ENCODE results near the gene FOXL2.

Gene FOXL2

DNA sequence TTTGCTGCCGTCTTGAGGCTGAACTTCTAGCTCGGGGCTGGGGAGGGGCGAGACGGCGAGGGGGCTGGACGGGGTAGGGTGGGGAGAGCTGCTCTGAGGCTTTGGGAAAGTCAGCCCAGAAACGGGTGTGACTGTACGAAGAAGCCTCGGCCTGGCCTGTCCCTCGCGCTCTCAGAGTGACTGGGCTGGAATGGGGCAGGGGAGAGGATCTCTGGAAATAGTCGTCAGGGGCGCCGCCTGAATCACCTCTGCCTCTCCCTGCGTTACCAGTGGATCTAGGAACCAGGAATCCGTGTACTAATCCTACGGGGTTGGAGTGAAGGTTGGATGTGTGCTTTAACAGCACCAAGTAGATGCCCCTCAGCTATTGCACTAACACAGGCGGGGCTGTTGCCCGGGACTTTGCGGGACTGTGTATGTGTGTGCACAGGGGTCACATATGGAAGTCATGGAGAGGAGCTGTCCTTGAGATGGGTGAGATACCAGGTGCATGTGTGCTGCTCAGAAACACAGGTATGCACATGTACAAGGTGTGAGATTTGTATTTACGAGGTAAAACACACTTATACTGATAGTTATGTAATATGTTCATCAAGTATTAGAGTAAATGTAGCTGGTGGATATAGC, 671 bp upstream of the FOXL2 start:
- H3K4me3 ChIP-seq (ENCODE audit: low read depth, low read length): no peak overlapping the region
- DNase-seq (ENCODE audit: low read depth): no peak

DNA sequence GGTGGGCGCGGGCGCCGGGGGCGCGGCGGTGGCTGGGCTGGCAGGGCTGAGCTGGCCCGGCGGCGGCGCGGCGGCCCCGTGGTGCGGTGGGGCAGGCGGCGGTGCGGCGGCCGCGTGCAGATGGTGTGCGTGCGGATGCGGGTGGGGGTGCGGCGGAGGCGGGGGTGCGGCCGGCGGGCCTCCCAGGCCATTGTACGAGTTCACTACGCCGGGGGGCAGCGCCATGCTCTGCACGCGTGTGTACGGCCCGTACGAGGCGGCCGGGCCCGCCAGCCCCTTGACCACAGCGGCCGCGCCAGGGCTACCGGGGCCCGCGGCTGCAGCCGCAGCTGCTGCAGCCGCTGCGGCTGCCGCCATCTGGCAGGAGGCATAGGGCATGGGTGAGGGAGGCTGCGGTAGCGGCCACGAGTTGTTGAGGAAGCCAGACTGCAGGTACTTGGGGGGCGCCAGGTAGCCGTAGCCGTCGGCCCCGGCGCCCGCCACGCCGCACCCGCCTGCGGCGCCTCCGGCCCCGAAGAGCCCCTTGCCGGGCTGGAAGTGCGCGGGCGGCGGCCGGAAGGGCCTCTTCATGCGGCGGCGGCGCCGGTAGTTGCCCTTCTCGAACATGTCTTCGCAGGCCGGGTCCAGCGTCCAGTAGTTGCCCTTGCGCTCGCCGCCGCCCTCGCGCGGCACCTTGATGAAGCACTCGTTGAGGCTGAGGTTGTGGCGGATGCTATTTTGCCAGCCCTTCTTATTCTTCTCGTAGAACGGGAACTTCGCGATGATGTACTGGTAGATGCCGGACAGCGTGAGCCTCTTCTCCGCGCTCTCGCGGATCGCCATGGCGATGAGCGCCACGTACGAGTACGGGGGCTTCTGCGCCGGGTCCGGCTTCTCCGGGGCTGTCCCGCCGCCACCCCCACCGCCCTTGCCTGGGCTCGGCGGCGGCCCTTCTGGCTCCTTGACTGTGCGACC, 951 bp downstream of the FOXL2 start:
- DNase-seq (ENCODE audit: low read depth): no peak
- H3K4me3 ChIP-seq (ENCODE audit: low read depth, low read length): peak overlapping the region; percentile 41

DNA sequence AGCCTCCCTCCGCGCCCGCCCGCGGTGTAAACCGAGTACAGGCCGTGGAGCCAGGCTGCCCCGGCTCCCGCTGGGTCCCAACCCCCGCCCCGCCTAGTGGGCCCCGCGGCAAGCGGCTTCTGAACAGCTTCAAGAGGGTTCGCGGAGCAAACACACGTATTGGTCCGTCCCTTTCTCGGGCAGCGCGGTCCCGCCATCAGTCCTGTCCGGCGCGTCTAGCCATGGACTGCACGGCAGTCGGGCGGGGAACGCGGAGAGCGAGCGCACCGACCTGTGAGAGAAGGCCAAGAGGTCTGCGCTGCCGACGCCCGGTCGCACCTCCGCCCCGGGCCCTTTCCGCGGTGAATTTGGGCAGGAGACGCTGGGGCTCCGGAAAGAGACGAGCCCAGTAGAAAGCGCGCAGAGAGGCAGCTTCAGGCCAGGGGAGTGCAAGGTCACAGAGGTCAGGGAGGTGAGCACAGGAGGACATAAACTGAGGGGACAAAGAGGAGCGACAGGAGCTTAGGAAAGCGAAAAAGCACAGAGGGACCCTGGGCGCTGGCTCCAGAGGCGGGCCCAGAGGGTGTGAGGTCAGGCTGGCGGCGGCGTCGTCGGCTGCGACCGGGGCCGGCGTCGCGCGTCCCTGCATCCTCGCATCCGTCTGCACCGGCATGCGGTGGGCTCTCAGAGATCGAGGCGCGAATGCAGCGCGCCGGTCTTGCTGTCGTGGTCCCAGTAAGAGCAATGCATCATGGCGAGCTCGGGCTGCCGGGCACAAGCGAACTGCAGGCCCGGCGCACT, 1.8 kb downstream of the FOXL2 start:
- H3K4me3 ChIP-seq (ENCODE audit: low read depth, low read length): no peak overlapping the region
- DNase-seq (ENCODE audit: low read depth): no peak

DNA sequence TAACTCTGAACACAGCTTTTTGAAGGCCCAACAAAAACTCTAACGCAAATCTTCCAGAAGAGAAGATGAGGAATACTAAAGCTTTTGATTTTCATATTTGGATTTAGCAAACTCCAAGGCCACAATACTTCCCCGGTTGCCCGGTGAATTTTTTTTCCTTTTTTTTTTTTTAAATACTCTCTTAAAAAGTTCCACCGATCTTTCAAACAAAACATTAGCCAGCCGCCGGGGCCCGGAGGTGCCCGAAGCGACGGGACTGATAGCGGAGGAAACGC, 2.3 kb downstream of the FOXL2 start:
- no peak overlapping the region for H3K4me3 ChIP-seq (ENCODE audit: low read depth, low read length)
- no peak for DNase-seq (ENCODE audit: low read depth)

DNA sequence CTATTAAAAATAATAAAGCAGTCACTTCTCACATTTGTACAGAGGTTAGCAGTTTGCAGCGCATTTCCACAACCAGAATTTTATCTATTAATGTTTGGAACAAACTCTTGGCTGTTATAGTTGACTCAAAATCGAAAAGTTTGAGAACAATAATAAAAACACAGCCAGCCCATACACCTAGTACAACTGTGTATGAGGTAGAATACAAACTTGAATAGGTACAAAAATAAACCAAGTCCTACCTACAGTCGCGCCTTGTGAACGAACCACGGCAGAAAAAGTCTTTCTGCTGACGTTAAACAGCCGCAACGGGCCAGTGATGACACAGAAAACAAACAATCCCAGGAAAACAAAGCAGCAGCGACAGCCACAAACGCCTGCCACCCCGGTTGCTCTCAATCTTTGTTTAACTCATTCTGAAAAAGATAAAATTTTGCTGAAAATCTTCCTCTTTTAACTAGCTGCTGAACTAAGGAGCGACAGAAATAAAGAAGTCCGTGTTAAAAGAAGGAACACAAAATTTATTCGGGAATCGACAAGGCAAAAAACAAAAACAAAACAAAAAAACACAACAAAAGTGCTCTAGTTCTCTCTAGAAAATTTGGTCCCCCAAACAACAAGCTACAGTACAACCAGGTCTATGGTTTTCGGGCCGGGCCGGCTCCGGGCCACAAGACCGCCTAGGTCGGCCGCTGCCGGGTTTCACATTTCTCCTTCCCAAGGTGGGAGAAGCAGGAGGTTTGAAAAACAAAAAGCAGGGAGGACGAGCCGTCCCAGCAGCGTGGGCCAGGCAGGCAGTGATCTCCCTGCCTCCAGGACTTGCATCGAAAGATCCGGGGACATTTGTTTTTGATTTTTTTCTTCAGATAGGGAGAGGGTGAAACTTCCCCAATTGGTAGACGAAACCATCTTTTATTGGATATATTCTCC, 2.9 kb downstream of the FOXL2 start:
- DNase-seq (ENCODE audit: low read depth): no peak
- no peak overlapping the region for H3K4me3 ChIP-seq (ENCODE audit: low read depth, low read length)

DNA sequence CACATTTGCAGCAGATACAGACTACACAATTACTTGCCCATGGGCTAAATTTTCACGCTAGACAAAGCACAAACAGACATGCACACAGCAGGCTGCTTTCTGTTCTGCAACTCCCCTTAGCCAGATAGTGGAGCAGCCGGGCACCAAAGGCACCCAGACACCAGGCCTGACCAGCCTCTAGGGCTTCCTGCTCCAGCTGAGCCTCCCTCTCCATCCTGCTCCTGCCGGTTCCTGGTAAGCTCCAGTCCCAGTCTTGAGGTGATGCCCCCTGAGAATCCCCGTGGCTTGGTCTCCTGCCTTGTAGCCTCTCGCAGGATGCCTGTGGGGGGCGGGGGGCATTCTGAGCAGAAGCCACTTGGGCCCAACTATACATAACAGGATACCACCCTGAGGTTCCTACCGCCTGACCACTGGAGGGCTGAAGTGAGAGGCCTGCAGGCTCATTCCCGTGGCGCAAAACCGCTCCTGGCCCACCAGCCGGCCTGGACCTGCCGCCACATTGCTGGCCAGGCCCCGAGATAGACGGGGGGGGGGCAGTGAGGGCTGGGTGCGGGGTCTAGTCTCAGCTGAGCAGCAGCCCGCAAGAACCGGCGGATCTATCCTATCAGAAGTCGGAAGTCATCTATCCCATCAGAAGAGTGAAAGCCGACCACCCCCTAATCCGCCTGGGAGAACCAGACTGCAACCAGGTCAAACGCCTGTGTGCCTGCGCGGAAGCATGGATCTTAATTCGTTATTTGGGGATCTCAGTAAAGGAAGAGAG, 3.9 kb downstream of the FOXL2 start:
- DNase-seq (ENCODE audit: low read depth): no peak
- H3K4me3 ChIP-seq (ENCODE audit: low read depth, low read length): no peak overlapping the region

DNA sequence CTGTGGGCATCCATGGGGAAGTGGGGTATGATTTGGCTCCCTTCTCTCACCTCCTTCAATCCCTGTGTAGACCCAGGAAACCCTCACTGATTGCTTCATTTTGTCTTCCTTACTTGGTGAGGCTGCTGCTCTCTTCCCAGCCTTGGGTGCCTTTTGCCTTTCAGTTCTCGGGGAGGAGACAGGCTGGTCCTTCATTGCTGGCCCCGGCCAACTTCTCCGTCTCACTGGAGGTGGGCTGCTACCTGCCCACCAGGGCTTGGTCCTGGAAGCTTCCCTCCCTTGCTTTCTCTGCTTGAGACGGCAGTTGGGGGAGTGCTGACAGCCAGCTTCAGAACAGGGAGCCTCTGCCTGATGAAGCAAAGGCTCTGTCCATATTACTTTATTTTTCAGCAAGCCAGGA, 4.7 kb downstream of the FOXL2 start:
- no peak for DNase-seq (ENCODE audit: low read depth)
- H3K4me3 ChIP-seq (ENCODE audit: low read depth, low read length): no peak overlapping the region

DNA sequence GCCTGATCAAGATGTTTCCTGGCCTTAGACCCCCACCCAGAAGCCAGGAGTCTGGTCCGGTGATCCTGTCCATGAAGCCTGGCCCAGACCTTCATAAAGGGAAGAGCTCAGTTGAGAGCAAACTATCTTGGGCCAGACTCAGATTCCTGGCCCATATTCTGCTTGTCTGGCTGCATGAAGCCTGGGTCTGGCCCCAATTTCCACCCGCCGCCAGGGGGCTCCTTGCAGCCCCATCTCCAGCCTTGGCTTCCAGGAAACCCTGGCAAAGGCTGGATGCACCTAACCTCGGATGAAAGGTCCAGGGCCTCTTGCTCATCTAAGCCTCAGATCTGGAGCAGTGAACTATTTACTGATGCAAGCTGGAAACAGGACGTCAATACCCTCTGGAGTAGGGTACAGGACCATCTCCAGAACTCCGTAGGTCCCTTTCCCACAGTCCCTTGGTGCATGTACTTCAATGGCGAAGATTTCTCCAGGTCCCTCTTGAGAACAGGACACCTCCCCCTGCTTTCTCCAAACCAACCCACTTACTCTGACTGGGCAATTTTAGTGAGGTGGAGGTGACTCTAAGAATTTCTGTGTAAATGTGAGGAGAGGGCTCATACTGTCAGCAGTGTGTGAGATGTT, 5.6 kb downstream of the FOXL2 start:
- H3K4me3 ChIP-seq (ENCODE audit: low read depth, low read length): no peak overlapping the region
- no peak for DNase-seq (ENCODE audit: low read depth)

DNA sequence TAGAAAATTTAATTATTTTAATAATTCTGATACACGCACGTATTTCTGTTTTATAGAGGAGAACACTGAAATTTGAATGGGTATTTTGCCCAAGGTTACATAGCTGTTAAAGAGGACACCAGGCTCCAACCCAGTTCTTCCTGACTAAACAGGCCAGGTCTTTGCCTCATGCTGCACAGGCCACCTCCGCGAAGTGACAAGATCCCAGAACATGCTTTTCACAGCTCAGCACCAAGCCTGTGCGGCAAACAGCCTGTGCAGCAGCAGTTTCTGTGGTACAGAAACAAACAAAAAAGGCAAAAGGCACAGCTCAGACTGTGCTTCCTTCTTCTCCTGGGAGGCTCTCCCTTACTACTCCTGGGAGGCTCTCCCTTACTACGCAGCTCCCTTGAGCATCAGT, 6.5 kb downstream of the FOXL2 start:
- H3K4me3 ChIP-seq (ENCODE audit: low read depth, low read length): no peak overlapping the region
- DNase-seq (ENCODE audit: low read depth): no peak

DNA sequence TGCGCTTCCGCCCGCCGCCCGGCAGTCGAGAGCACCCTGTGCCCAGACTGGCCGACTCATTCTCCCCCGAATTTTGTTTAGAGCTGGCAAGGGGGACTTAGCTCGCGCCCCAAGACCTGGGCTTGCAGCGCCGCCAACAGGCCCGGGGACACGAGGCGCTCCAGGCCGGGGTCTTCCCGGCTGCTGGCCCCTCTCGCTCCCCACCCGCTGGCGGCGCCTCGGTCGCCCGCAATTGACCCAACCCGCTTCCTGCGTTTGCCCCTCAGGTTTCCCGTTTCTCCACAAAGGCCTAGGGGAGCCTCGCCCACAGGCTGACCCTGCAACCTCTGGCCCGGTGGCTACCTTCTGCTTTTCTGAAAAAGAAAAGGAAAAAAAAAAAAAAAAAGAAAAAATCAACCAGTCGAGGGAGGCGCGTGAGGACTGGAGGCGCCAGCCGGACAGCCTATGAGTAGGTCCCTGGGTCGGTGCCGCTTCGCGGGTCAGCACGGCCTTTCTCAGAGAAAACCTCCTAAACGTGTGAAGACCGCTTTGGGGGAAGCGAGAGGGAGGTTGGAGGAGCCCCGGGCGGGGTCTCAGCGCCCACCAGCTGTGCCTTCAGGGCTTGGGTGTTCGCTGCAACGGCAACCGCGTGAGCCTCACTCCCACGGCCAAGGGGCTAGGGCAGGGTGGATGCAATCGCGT, 7.2 kb downstream of the FOXL2 start:
- no peak overlapping the region for H3K4me3 ChIP-seq (ENCODE audit: low read depth, low read length)
- no peak for DNase-seq (ENCODE audit: low read depth)

DNA sequence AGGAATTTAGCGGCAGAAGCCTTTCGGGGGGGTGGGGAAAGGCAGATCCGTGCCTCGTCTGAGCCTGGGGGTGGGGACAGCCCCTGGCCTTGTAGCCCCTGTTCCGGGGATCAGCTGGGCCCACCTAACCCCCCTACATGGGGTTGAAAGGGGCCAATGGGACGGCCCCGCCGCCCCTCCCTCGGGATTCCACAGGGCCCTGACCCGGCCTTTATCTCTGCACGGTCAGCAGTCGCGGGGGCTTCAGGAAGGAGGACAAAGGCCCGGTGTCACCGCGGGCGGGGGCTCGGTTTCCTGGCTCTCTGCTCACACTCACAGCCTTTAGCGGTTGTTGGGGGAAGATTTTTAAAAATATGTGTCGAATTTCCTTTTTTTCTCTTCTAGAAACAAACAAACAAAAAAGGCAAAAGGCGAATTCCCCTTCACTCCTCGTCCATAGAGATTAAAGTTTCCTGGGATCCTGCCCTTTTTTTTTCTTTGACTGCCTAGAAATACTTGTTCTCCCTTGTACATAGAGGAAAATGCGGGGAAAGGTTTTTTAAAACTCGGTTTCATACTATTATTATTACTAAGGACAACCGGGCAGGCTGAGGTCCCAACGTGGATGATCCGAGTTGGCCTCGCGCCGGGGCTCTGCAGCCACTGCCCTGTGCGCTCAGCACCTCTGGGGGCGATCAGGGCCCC, 7.9 kb downstream of the FOXL2 start:
- no peak for DNase-seq (ENCODE audit: low read depth)
- H3K4me3 ChIP-seq (ENCODE audit: low read depth, low read length): no peak overlapping the region

DNA sequence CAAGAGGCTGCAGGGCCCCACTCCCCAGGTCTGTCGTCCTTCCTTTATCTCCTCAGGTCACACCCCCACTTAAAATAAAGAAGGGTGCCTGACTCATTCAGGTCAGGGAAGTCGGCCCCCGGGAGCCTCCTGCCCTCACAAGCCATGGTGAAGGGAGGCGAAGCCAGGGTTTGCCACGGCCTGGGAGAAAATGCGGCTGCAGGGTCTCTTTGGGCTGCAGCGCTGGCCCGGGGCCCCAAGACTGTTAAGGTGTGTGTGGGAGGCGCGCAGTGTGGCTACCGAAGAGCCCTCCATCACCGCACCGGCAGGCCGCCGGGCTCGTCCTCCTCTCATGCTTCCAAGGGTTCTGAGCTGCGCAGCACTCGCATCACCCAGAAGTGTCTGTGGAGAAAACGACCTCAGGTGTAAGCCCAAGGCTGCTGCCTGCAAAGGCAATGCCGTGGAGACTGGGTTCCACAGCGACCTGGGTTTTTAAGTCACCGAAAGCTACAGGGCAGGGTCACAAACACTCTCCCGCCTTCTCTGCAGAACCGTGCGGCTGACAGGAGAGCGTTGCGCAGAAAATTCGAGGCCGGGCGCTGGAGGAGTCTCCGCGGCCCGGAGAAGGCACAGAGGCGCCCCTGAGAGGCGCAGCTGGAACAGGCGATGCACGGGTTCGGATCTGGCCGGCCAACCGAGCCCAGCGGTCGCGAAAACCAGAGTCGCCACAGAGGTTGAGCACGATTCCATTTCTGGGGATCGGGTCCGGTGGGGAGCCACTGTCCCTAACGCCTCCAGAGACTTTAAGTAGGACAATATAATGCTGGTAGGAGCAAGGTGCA, 8.7 kb downstream of the FOXL2 start:
- no peak overlapping the region for H3K4me3 ChIP-seq (ENCODE audit: low read depth, low read length)
- no peak for DNase-seq (ENCODE audit: low read depth)

DNA sequence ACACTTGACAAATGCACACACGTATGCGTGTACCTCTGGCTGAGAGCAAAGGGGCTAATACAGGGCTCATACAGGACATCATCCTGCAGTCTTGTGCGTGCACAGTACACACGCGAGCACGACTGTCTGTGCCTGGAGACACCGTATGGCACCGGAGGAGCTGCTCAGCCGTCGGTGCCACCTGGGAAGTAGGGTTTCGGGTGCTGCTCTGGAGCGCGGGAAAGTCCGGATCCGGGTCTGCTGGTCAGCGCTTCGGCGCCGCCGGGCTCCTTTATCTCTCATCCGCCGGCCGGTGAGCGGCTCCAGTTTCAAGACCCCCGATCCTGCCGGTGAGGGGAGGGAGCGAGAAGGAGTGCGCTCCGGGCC, 9.3 kb downstream of the FOXL2 start:
- no peak for DNase-seq (ENCODE audit: low read depth)

DNA sequence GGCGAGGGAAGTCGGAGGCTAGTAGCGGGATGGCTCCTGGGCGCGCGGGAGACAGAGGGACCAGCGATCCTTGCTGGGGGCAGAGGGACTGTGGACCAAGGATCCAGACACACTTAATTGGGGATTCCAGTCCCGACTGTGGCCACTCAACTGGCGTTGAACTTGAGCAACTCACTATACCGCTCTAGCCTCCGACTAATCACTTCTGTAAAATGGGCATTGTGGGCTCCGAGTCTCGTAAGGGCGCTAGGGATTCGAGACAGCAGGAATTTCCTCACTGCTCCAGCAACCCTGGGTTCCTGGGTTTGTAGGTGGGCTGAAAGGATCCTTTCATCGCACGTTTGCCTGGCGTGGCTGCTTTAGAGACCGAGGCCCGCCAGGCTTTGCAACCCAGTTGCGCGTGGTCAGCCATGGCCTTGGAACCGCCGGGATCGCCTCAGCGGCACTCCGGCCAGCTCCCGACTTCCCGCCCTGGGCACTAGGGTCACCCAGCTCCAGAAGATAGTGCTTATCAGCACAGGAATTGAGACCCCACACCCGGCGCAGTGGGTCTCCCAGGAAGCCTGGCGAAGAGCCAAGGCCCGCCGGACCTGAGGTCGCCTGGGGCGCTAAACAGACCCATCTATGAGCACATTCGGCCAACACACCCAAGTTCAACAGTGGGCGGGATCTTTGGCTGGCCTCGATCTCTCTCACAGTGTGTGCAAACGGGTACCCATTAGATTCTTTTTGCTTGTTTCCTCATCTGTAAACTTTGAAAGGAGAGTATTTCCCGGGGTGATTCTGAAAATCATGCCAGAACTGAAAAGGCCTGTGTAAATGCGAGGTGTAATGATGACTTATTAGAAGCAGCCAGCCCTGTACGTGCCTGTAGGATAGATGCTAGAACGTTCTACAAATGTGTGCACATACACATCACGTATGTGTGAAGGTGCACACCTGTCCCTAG, 9.9 kb downstream of the FOXL2 start:
- no peak for DNase-seq (ENCODE audit: low read depth)
- no peak overlapping the region for H3K4me3 ChIP-seq (ENCODE audit: low read depth, low read length)

More for the DNA sequence above, 9.3 kb downstream of the FOXL2 start:
- H3K4me3 ChIP-seq (ENCODE audit: low read depth, low read length): no peak overlapping the region

Data from skeletal muscle cell (primary cell).